GM23338 (cell line): ENCODE measurements around the gene GRK5. TPM values are rescaled to one million over a fixed set of nuclear protein-coding genes. Genes with fewer than 3 reads are reported as not detected.

ENCODE experiments used
- ATAC-seq: fragments of 200-7000 bp; cut with Tn5 transposase; 3 replicates; pipeline ENCODE4 v1.9.1; 2020
- DNase-seq: peaks from one replicate; pipeline ENCODE4 v3.0.0-alpha.2; 2015; ENCODE audit warnings: low spot score
- H2AFZ ChIP-seq: fragments of 200-600 bp; sonication (generic); 2 replicates; pipeline ENCODE4 v1.8.0; 2016; ENCODE audit warnings: antibody characterized with exemption, mild to moderate bottlenecking, moderate library complexity
- H3F3A ChIP-seq: fragments of 200-600 bp; sonication (generic); replicated peaks from 2 replicates; pipeline ENCODE4 v1.8.0; 2017; ENCODE audit warnings: antibody characterized with exemption, mixed run types, low read depth
- H3K27ac ChIP-seq: fragments of 200-600 bp; sonication (generic); 2 replicates; pipeline ENCODE4 v1.6.1; 2016; ENCODE audit warnings: low read depth
- H3K27me3 ChIP-seq: fragments of 200-600 bp; sonication (generic); 2 replicates; pipeline ENCODE4 v1.8.0; 2016; ENCODE audit warnings: mild to moderate bottlenecking, mixed run types, moderate library complexity; ENCODE audit not compliant: insufficient read depth
- H3K36me3 ChIP-seq: fragments of 200-600 bp; sonication (generic); 2 replicates; pipeline ENCODE4 v1.8.0; 2016; ENCODE audit warnings: mild to moderate bottlenecking; ENCODE audit not compliant: insufficient read depth
- H3K4me1 ChIP-seq: fragments of 200-600 bp; sonication (generic); 2 replicates; pipeline ENCODE4 v1.8.0; 2016; ENCODE audit warnings: mild to moderate bottlenecking, moderate library complexity; ENCODE audit not compliant: insufficient read depth
- H3K4me2 ChIP-seq: fragments of 200-600 bp; sonication (generic); 2 replicates; pipeline ENCODE4 v1.7.1; 2017; ENCODE audit warnings: mixed run types
- H3K4me3 ChIP-seq: fragments of 200-600 bp; sonication (generic); 2 replicates; pipeline ENCODE4 v1.6.1; 2016; ENCODE audit warnings: mixed run types
- H3K79me2 ChIP-seq: fragments of 200-600 bp; sonication (generic); replicated peaks from 2 replicates; pipeline ENCODE4 v1.8.0; 2017; ENCODE audit warnings: mild to moderate bottlenecking; ENCODE audit not compliant: insufficient read depth
- H3K9me2 ChIP-seq: fragments of 200-600 bp; sonication (generic); 2 replicates; pipeline ENCODE4 v1.8.0; 2017; ENCODE audit not compliant: insufficient read depth
- H4K20me1 ChIP-seq: fragments of 200-600 bp; sonication (generic); replicated peaks from 2 replicates; pipeline ENCODE4 v1.8.0; 2017; ENCODE audit warnings: mild to moderate bottlenecking; ENCODE audit not compliant: insufficient read depth
- H3K27ac Mint-ChIP-seq: 2 replicates; pipeline ENCODE4 v1.8.0; 2020; ENCODE audit warnings: inconsistent platforms, mild to moderate bottlenecking, moderate library complexity, mixed read lengths
- H3K27me3 Mint-ChIP-seq: 3 replicates; pipeline ENCODE4 v1.8.0; 2022; ENCODE audit warnings: low read depth, mild to moderate bottlenecking, moderate library complexity, mixed read lengths, inconsistent platforms; ENCODE audit not compliant: insufficient read depth, poor library complexity
- H3K36me3 Mint-ChIP-seq: 3 replicates; pipeline ENCODE4 v1.8.0; 2021; ENCODE audit warnings: low read depth, mild to moderate bottlenecking, inconsistent platforms, moderate library complexity, mixed read lengths
- H3K4me1 Mint-ChIP-seq: 3 replicates; pipeline ENCODE4 v1.8.0; 2020; ENCODE audit warnings: mild to moderate bottlenecking, inconsistent platforms, mixed read lengths
- H3K4me3 Mint-ChIP-seq: 3 replicates; pipeline ENCODE4 v1.8.0; 2021; ENCODE audit warnings: moderate library complexity, mild to moderate bottlenecking, inconsistent platforms, mixed read lengths
- H3K9me3 Mint-ChIP-seq: 3 replicates; pipeline ENCODE4 v1.8.0; 2020; ENCODE audit warnings: moderate library complexity, mild to moderate bottlenecking, inconsistent platforms, mixed read lengths
- CREB1 ChIP-seq: fragments of 250-450 bp; sonication (Bioruptor Pico); IDR thresholded peaks from 2 replicates; pipeline ENCODE4 v1.5.0; 2020; ENCODE audit warnings: low read depth, mild to moderate bottlenecking, moderate library complexity
- CTCF ChIP-seq, 2 experiments: fragments of 200-600 bp in 1 of 2; sonication (generic) in 1 of 2; conservative IDR thresholded peaks; 2 replicates each; pipeline versions ENCODE4 v1.5.1 to v1.6.1; 2016 to 2017; ENCODE audit warnings: antibody characterized with exemption in 2 of 2, low read depth in 2 of 2, mild to moderate bottlenecking in 2 of 2, moderate library complexity in 1 of 2
- EZH2 ChIP-seq: fragments of 200-600 bp; sonication (generic); IDR thresholded peaks from one replicate; pipeline ENCODE4 v1.8.0; 2017; ENCODE audit warnings: antibody characterized with exemption, mild to moderate bottlenecking, low read depth; ENCODE audit not compliant: unreplicated experiment
- EZH2phosphoT487 ChIP-seq: fragments of 200-600 bp; sonication (generic); IDR thresholded peaks from one replicate; pipeline ENCODE4 v1.8.1; 2018; ENCODE audit warnings: antibody characterized with exemption; ENCODE audit not compliant: unreplicated experiment
- JUNB ChIP-seq: IDR thresholded peaks from one replicate; pipeline ENCODE4 v1.6.1; 2016; ENCODE audit warnings: antibody characterized with exemption; ENCODE audit not compliant: unreplicated experiment
- NANOG ChIP-seq: IDR thresholded peaks from 2 replicates; pipeline ENCODE4 v1.6.1; 2016; ENCODE audit warnings: antibody characterized with exemption, borderline replicate concordance
- POLR2AphosphoS5 ChIP-seq: IDR thresholded peaks from 2 replicates; pipeline ENCODE4 v1.6.1; 2016; ENCODE audit warnings: antibody characterized with exemption, low read depth
- STAT1 ChIP-seq: IDR thresholded peaks from one replicate; pipeline ENCODE4 v1.6.1; 2016; ENCODE audit warnings: antibody characterized with exemption; ENCODE audit not compliant: unreplicated experiment
- ZNF114 ChIP-seq: fragments of 250-450 bp; sonication (Bioruptor Pico); IDR thresholded peaks from 2 replicates; pipeline ENCODE4 v1.5.0; 2020; ENCODE audit warnings: mild to moderate bottlenecking, moderate library complexity
- ZNF331 ChIP-seq: fragments of 250-450 bp; sonication (Bioruptor Pico); IDR thresholded peaks from 2 replicates; pipeline ENCODE4 v1.5.0; 2020; ENCODE audit warnings: low read depth, mild to moderate bottlenecking, moderate library complexity
- ZNF462 ChIP-seq: fragments of 250-450 bp; sonication (Bioruptor Pico); IDR thresholded peaks from 2 replicates; pipeline ENCODE4 v1.5.0; 2020; ENCODE audit warnings: mild to moderate bottlenecking, moderate library complexity
- polyA plus RNA-seq: library from polyadenylated mRNA; unstranded; fragments of >200 nt; fragmentation: Nextera tagmentation; extraction: Ambion mirVana; gene quantifications from 2 replicates; pipeline ENCODE4 v1.2.1, GENCODE V29; 2016
- total RNA-seq: library from RNA; depleted of rRNA; stranded (reverse); fragments of >200 nt; shearing (Covaris generic); gene quantifications from 2 replicates; pipeline ENCODE4 v1.2.3, GENCODE V29; 2014
- TF ChIP-seq, protein P1 (sequence below): IDR thresholded peaks from 2 replicates; pipeline ENCODE4 v1.6.1; 2016; ENCODE audit warnings: antibody characterized with exemption
- TF ChIP-seq, protein P2 (sequence below): IDR thresholded peaks from one replicate; pipeline ENCODE4 v1.6.1; 2018; ENCODE audit warnings: antibody characterized with exemption; ENCODE audit not compliant: unreplicated experiment

The GRK5 gene
- total and polyA plus RNA-seq, 2 experiments from 2014 or later = 0.53 to 2.0 TPM

GRCh38 chr10:119343011-119343601 lies 135.7 kb downstream of the GRK5 start:
- ATAC-seq = no peak
- H3K36me3 ChIP-seq = no peaks in the 10 kb centered on the region
- H3K27me3 Mint-ChIP-seq = peaks cover 4% of the 10 kb centered on the region
- no peak overlapping the region for H3K27ac Mint-ChIP-seq
- no peak overlapping the region for H3K27ac ChIP-seq
- H3K4me2 ChIP-seq = no peak overlapping the region
- H3K79me2 ChIP-seq = no peaks in the 10 kb centered on the region
- no peaks in the 10 kb centered on the region for H3K36me3 Mint-ChIP-seq
- no peak overlapping the region for H3K4me3 Mint-ChIP-seq
- no peaks in the 10 kb centered on the region for H3F3A ChIP-seq
- no peak overlapping the region for H2AFZ ChIP-seq
- no peak for DNase-seq
- H3K4me1 ChIP-seq = no peaks in the 10 kb centered on the region
- H3K9me2 ChIP-seq = no peaks in the 10 kb centered on the region
- H4K20me1 ChIP-seq = no peaks in the 10 kb centered on the region
- H3K4me1 Mint-ChIP-seq = peaks cover 4% of the 10 kb centered on the region; the same call in 2 of the 3 replicates
- no peaks in the 10 kb centered on the region for H3K9me3 Mint-ChIP-seq
- no peaks in the 10 kb centered on the region for H3K27me3 ChIP-seq
- TF ChIP-seq ZNF462 (CRISPR knock-in tag) = no peak
- TF ChIP-seq NANOG = no peak
- TF ChIP-seq CTCF (conservative IDR thresholded peaks at IDR 0.05; ENCODE audit: low read depth in 2 of 2) = no peak
- TF ChIP-seq POLR2AphosphoS5 = no peak
- TF ChIP-seq CREB1 (CRISPR knock-in tag) = no peak
- no peak for TF ChIP-seq STAT1
- TF ChIP-seq EZH2 = no peak
- no peak for TF ChIP-seq EZH2phosphoT487
- no peak for TF ChIP-seq JUNB
- TF ChIP-seq ZNF114 (CRISPR knock-in tag) = no peak
- TF ChIP-seq, protein P1, sequence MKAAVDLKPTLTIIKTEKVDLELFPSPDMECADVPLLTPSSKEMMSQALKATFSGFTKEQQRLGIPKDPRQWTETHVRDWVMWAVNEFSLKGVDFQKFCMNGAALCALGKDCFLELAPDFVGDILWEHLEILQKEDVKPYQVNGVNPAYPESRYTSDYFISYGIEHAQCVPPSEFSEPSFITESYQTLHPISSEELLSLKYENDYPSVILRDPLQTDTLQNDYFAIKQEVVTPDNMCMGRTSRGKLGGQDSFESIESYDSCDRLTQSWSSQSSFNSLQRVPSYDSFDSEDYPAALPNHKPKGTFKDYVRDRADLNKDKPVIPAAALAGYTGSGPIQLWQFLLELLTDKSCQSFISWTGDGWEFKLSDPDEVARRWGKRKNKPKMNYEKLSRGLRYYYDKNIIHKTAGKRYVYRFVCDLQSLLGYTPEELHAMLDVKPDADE = no peak
- TF ChIP-seq, protein P2, sequence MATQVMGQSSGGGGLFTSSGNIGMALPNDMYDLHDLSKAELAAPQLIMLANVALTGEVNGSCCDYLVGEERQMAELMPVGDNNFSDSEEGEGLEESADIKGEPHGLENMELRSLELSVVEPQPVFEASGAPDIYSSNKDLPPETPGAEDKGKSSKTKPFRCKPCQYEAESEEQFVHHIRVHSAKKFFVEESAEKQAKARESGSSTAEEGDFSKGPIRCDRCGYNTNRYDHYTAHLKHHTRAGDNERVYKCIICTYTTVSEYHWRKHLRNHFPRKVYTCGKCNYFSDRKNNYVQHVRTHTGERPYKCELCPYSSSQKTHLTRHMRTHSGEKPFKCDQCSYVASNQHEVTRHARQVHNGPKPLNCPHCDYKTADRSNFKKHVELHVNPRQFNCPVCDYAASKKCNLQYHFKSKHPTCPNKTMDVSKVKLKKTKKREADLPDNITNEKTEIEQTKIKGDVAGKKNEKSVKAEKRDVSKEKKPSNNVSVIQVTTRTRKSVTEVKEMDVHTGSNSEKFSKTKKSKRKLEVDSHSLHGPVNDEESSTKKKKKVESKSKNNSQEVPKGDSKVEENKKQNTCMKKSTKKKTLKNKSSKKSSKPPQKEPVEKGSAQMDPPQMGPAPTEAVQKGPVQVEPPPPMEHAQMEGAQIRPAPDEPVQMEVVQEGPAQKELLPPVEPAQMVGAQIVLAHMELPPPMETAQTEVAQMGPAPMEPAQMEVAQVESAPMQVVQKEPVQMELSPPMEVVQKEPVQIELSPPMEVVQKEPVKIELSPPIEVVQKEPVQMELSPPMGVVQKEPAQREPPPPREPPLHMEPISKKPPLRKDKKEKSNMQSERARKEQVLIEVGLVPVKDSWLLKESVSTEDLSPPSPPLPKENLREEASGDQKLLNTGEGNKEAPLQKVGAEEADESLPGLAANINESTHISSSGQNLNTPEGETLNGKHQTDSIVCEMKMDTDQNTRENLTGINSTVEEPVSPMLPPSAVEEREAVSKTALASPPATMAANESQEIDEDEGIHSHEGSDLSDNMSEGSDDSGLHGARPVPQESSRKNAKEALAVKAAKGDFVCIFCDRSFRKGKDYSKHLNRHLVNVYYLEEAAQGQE = no peak
- no peak for TF ChIP-seq ZNF331 (CRISPR knock-in tag)
- H3K4me3 ChIP-seq = no peak overlapping the region
